ENCODE results near the gene OR8B2.
"Not testable (repeated sequence)": the region's sequence is repeated elsewhere in the genome, so short reads cannot be mapped to it uniquely, and the experiment has no call there.

OR8B2 gene, protein sequence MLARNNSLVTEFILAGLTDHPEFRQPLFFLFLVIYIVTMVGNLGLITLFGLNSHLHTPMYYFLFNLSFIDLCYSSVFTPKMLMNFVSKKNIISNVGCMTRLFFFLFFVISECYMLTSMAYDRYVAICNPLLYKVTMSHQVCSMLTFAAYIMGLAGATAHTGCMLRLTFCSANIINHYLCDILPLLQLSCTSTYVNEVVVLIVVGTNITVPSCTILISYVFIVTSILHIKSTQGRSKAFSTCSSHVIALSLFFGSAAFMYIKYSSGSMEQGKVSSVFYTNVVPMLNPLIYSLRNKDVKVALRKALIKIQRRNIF

DNA sequence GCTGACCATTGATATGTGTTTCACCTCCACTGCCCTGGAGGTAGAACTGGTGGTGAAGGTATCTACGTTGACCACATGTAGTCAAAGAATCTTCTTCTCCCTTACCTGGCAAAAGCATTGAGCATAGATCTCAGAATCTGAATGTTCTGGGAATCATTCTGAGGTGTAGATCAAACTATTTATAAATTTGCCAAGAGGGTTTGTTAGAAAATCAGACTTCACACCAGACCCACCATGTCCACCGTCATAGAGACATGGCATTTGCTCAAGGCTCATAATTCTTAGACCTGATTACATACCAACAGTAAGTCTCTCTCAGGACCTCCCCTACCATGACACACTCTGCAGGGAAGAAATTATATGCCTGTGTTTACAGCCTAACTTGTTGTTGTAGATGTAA lies at the start of gene OR8B2:
Gene OR8B2, minus strand, starts transcription at position 101 of the 400 bp plus-strand sequence. CDS start 1,156 bp downstream, outside the sequence.
- no peak for DNase-seq

DNA sequence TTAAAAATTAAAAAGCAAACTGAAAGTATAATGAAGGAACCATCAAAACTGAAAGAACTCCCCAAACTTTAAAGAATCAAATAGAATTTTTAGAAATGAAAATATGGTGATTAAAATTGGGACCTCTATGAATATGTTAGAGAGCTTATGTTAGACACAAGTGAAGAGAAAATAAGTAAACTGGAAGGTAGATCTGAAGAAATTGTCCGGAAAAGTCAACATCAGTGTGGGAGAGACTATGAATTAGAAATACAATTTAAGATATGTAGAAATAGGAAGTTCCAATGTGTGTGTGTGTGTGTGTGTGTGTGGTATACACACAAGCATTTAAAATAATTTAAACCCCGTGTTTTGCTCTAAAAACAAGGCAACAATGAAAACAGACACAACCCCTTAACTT lies 45.3 kb upstream of the OR8B2 start:
- DNase-seq: no peak

DNA sequence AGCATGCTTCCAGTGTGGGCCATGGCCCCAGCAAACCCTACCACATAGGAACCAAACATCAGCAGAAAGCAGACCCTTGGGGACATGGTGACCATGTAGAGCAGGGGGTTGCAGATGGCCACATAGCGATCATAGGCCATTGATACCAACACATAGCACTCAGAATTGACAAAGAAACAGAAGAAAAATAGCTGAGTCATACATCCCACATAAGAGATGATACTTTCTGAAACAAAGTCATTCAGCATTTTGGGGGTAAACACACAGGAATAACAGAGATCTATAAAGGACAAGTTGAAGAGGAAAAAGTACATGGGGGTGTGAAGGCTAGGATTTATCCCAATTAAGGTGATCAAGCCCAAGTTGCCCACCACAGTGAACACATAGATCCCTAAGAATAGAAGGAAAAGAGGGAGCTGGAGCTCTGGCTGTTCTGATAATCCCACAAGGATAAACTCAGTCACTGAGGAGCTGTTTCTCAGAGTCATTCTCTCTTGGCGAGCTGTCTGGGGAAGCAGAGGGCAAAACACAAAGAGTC lies 40.2 kb upstream of the OR8B2 start, which contains the start of gene OR8B4:
Gene OR8B4, minus strand, starts transcription at position 488 of the 538 bp plus-strand sequence. Its CDS starts 0 bp downstream, at position 488.
- no peak for DNase-seq

DNA sequence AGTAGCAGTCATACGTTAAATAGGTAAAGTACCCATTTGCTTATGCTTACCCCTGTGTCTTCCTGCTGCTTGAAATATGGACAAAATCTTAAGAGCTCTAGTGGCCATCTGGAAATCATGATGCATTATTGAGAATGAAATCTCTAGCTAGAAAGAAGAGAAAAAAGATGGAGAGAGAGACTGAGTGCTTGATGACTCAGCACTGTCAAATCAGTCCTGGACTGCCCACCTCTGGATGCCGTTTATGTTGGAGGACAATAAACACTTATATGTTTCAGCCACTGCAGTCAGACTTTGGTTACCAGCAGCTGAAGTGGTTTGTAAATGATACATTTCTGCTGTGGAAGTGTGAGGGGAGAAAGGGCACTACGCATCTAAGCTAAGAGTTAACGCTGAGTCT lies 36.7 kb upstream of the OR8B2 start:
- no peak for DNase-seq

DNA sequence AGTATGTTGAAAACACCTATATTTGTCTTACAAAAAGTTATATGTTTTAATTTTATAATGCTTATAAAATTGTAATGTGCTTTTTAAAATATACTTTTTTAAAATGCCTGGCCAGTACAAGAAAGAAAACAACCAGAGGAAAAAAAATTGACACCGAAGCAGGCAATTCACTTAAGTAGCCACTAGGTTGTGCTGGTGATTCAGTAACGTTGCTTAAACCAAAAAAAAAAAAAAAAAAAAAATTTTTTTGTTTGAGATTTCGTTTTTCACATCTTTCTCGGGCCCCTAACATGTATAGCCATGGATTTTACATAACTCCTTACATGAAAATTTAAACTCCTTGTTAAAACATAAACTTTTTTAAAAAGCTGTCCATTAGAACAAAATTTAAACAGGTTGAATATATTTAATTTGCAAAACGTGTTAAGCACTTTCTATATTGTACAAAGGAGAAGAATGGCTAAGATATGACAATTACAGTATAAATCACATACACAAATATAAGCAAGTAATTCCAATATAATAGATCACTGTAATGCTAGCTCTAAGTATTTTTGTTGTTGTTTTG lies 31.1 kb upstream of the OR8B2 start:
- DNase-seq: no peak

GRCh38 chr11:124409906-124410305 lies 25.6 kb upstream of the OR8B2 start:
- DNase-seq: no peak

DNA sequence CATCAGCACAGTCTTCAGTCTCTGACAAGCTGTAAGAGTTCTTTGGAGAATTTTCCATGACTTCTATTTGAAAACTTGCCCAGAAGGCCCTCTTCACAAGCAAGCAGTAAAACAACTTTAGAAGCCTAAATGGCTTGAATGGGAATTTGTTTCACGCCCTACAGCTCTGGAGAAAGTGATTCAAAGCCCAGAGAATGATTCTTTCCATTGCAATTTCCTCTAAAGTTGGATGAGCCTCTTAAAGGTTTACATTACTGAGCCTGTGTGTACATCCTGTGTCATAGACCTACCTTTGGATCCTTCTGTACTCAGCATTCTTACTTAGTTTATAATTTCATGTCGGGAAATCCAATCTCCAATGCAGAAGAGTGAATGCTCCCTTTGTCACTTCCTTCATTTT lies 21.3 kb upstream of the OR8B2 start:
- DNase-seq: no peak

GRCh38 chr11:124403186-124403585 lies 18.9 kb upstream of the OR8B2 start:
- DNase-seq: not testable (repeated sequence)

GRCh38 chr11:124402326-124402922 lies 18.1 kb upstream of the OR8B2 start:
- peak; percentile 56 to 58 for DNase-seq

DNA sequence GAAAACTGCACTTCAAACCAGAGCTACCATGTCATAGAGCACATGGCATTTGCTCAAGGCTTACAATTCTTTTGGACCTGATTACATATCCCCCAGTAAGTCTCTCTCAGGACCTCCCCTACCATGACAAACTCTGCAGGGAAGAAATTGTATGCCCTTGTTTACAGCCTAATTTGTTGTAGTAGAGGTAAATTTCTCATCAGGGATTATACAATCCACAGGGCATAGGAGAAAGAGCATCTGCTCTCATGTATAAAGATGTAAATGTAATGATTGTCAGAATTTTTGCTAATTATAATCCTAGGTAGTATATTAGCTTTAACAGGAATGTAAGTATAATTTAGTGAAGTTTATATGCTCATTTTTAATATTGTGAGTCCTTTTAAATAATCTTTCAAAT lies 14.6 kb upstream of the OR8B2 start, which contains the start of gene OR8B3:
Gene OR8B3, minus strand, starts transcription at position 101 of the 400 bp plus-strand sequence. CDS start 1,673 bp downstream, outside the sequence.
- no peak for DNase-seq

DNA sequence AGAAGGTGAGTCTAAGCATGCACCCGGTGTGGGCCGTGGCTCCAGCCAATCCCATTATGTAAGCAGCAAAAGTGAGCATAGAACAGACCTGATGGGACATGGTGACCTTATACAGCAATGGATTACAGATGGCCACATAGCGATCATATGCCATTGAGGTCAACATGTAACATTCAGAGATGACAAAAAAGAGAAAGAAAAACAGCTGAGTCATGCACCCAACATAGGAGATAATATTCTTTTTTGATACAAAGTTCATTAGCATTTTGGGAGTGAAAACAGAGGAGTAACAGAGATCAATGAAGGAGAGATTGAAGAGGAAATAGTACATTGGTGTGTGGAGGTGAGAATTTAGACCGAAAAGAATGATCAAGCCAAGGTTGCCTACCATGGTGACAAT lies 12.5 kb upstream of the OR8B2 start:
- not testable (repeated sequence) for DNase-seq

DNA sequence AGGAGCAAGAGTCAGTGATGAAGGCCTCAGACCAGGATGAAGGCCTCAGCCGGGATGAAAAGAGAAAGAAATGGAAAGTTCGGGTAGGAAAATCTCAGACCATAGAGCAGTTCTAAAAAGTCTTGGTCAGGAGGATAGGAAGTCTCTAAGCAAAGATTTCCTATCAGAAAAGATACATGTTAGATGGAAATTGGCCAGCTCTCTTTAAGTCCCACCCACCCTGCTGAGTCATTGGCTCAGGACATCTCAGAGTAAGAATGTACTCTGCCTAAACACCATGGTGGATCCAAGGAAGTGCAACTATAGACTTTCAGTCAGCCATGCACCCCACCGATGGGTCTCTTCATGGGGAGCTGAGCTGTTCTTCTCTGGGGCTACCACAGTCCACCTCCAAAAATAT lies 10.1 kb upstream of the OR8B2 start:
- DNase-seq: no peak

DNA sequence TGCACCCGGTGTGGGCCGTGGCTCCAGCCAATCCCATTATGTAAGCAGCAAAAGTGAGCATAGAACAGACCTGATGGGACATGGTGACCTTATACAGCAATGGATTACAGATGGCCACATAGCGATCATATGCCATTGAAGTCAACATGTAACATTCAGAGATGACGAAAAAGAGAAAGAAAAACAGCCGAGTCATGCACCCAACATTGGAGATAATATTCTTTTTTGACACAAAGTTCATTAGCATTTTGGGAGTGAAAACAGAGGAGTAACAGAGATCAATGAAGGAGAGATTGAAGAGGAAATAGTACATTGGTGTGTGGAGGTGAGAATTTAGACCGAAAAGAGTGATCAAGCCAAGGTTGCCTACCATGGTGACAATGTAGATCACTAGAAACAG lies 1.4 kb downstream of the OR8B2 start:
- not testable (repeated sequence) for DNase-seq

DNA sequence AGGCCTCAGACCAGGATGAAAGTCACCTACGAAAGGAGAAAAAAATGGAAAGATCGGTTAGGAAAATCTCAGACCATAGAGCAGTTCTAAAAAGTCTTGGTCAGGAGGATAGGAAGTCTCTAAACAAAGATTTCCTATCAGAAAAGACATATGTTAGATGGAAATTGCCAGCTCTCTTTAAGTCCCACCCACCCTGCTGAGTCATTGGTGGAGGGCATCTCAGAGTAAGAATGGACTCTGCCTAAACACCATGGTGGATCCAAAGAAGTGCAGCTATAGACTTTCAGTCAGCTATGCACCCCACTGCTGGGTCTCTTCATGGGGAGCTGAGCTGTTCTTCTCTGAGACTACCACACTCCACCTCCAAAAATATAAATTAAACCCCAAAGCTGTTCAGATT lies 3.7 kb downstream of the OR8B2 start:
- no peak for DNase-seq

- no peak for DNase-seq
Measured at GRCh38 chr11:124376280-124376679, 8.0 kb downstream of the OR8B2 start.

DNA sequence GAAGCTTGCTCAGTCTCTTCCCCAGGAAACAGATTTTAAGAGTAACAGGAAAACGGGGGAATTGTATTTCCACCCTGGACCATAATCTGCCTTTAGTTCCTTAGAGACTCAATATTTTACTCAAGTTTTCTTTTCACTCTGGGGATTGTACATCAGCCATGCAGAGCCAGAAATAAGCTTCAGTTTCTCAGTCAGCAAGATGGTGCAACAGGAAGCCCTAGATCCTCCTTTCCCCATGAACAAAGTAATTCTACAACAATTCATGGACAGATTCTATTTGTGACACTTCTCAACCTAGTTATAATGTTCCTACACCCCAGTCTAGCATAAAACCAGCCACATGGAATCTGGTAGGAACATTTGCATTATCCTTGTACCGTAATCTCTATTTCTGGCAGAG lies 24.7 kb downstream of the OR8B2 start:
- no peak for DNase-seq

DNA sequence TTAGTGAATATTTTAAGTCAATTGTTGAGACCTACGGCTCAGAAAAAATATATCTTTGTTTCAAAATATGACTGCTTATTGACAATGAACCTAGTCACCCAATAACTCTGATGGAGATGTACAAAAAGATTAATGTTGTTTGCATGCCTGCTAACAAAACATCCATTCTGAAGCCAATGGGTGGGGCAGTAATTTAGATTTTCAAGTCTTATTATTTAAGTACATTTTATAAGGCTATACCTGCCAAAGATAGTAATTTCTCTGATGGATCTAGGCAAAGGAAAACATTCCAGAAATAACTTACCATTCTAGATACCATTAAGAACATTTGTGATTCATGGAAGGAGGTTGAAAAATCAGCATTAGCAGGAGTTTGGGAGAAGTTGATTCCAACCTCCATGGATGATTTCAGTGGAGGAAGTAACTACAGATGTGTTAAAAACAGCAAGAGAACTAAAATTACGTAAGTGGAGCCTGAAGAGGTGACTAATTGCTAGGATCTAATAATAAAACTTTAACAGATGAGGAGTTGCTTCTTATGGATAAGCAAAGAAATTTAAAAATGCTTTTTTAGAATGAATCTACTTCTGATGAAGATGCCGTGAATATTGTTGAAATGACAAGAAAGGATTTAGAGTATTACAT lies 37.9 kb downstream of the OR8B2 start:
- DNase-seq: no peak

GRCh38 chr11:124344346-124344745 lies 40.0 kb downstream of the OR8B2 start:
- no peak for DNase-seq

DNA sequence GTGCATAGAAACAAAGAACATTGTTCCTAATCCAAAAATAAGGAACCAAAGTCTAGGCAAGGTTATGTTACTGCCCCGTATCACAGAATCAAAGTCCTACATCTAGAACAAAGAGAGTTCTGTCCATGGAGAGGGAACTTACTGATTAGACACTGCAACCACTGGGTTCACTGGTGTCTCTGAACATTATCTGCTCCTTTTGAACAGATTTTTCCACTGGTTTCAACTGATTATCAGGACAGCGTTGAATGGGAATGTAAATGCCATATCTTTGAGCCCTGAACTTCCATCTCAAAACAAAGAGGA lies 44.2 kb downstream of the OR8B2 start:
- no peak for DNase-seq

DNA sequence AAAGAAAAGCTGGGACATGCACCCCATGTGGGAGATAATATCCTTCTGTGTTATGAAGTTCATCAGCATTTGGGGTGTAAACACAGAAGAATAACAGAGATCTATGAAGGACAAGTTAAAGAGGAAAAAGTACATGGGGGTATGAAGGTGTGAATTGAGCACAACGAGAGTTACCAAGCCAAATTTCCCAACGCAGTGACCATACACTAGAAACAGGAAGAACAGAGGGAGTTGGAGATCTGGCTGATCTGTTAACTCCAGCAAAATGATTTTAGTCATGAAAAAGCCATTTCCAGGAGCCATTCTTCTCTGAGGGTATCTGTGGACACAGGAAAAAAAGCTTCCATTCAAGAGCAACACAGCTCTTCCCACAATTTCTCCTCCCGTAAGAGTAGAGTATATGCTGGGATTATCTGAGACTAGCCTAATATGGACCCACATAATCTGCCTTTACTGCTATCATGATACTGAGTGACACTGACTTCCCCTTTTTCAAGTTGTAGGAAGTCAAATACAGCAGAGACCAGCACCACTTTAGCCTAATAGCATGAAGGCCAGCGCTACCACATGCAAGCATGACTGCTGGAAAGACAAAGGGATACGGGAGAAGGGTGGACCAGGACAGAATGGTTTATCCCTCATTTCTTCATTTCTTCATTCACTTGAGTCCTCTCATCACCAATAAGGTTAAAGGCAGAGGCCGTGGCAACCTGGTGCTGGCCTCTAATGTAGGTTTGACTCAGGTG lies 44.7 kb downstream of the OR8B2 start:
- DNase-seq: no peak
